H54 (cell line): ENCODE measurements around the gene HLA-DOA.

Experiments
- DNase-seq: peaks from one replicate; pipeline ENCODE4 v3.0.0; 2011; ENCODE audit warnings: low spot score, mixed read lengths; ENCODE audit not compliant: insufficient read length
- FAIRE-seq: peaks from 3 replicates; lab custom pipeline; 2011; peaks lifted over from hg19 to GRCh38; lab: Jason Lieb, UNC
- POLR2A ChIP-seq: IDR thresholded peaks from 2 replicates; pipeline ENCODE4 v1.6.1; 2011; ENCODE audit warnings: low read depth, mild to moderate bottlenecking, low read length

Gene HLA-DOA

GRCh38 chr6:33028220-33028849 is 18.9 kb upstream of the HLA-DOA start:
- TF ChIP-seq POLR2A: no peak
- FAIRE-seq (no peak), DNase-seq (no peak)

- no peak for DNase-seq
- no peak for TF ChIP-seq POLR2A
- FAIRE-seq: no peak
Measured at GRCh38 chr6:33024521-33024920, 15.1 kb upstream of the HLA-DOA start.

- no peak for DNase-seq
- no peak for TF ChIP-seq POLR2A
- FAIRE-seq: no peak
Measured at GRCh38 chr6:33023536-33023935, 14.1 kb upstream of the HLA-DOA start.

- TF ChIP-seq POLR2A: no peak
- FAIRE-seq (no peak), DNase-seq (no peak)
Measured at GRCh38 chr6:33021917-33022316, 12.5 kb upstream of the HLA-DOA start.

GRCh38 chr6:33019372-33019771 is 10.0 kb upstream of the HLA-DOA start:
- no peak for FAIRE-seq
- TF ChIP-seq POLR2A: no peak
- no peak for DNase-seq

GRCh38 chr6:33018904-33019303 is 9.5 kb upstream of the HLA-DOA start:
- no peak for DNase-seq
- TF ChIP-seq POLR2A: no peak
- no peak for FAIRE-seq

- DNase-seq: no peak
- no peak for TF ChIP-seq POLR2A
- FAIRE-seq: no peak
Measured at GRCh38 chr6:33018418-33018817, 9.0 kb upstream of the HLA-DOA start.

GRCh38 chr6:33017694-33018353 is 8.4 kb upstream of the HLA-DOA start:
- FAIRE-seq: no peak
- DNase-seq: no peak
- no peak for TF ChIP-seq POLR2A

- DNase-seq: no peak
- FAIRE-seq: no peak
- TF ChIP-seq POLR2A: no peak
Measured at GRCh38 chr6:33017018-33017417, 7.6 kb upstream of the HLA-DOA start.

GRCh38 chr6:33015798-33016197 is 6.4 kb upstream of the HLA-DOA start:
- FAIRE-seq (no peak), DNase-seq (no peak)
- TF ChIP-seq POLR2A: no peak

GRCh38 chr6:33014841-33015634 is 5.6 kb upstream of the HLA-DOA start:
- no peak for FAIRE-seq
- peak; percentile 50 for DNase-seq
- no peak for TF ChIP-seq POLR2A

- FAIRE-seq: no peak
- no peak for TF ChIP-seq POLR2A
Measured at GRCh38 chr6:33013608-33014007, 4.2 kb upstream of the HLA-DOA start.

GRCh38 chr6:33010356-33010755 is 965 bp upstream of the HLA-DOA start:
- DNase-seq: no peak
- FAIRE-seq: no peak
- TF ChIP-seq POLR2A: no peak

More at GRCh38 chr6:33013608-33014007, 4.2 kb upstream of the HLA-DOA start:
- DNase-seq: no peak

- no peak for TF ChIP-seq POLR2A
- no peak for DNase-seq
- no peak for FAIRE-seq
Measured at GRCh38 chr6:33007831-33008400, 1.5 kb downstream of the HLA-DOA start.
